Right cardiac atrium (tissue), 5 donors: ENCODE data around the gene ZNHIT6. TPM values are rescaled to one million over a fixed set of nuclear protein-coding genes. Genes with fewer than 3 reads are reported as not detected.

Source experiments
- ATAC-seq, 2 donors: fragments of 200-7000 bp; cut with Tn5 transposase; one replicate each; pipeline versions ENCODE4 v1.8.0 to v1.9.1; 2020; ENCODE audit warnings: moderate library complexity in 2 of 2, mild to moderate bottlenecking in 1 of 2
- DNase-seq, 3 donors: peaks; one replicate each; pipeline ENCODE4 v3.0.0-alpha.2; 2020
- H3K27ac ChIP-seq: one replicate; pipeline ENCODE4 v1.5.1; 2013; ENCODE audit warnings: mild to moderate bottlenecking, low read length, control low read depth, moderate library complexity
- H3K27me3 ChIP-seq: one replicate; pipeline ENCODE4 v1.6.1; 2013; ENCODE audit not compliant: control insufficient read depth, insufficient read depth
- H3K4me1 ChIP-seq: one replicate; pipeline ENCODE4 v1.6.1; 2013; ENCODE audit warnings: low read length; ENCODE audit not compliant: control insufficient read depth, insufficient read depth
- H3K4me3 ChIP-seq: one replicate; pipeline ENCODE4 v1.5.1; 2013; ENCODE audit warnings: low read length, control low read depth
- H3K9me3 ChIP-seq: one replicate; pipeline ENCODE4 v1.6.1; 2013; ENCODE audit warnings: low read length; ENCODE audit not compliant: control insufficient read depth
- WGBS: extraction: QIAGEN DNeasy Blood & Tissue Kit; methylation state at CpG from one replicate; pipeline ENCODE4 v1.1.7; 2013; 5-methylcytosine and 5-hydroxymethylcytosine counted together
- intact Hi-C, 4 donors: fragments of 100-400 bp; cut with DNase I; formaldehyde crosslinking; loops; one replicate each; pipeline versions ENCODE4 v1.11.0 to v1.14.0; 2022 to 2023
- polyA plus RNA-seq: library from polyadenylated mRNA; stranded (reverse); fragments of 200-250 nt; gene quantifications from one replicate; pipeline ENCODE4 v1.2.3, GENCODE V29; 2013
- total RNA-seq, 4 donors: library from RNA; stranded (reverse); fragmentation: NEBNext Ultra II Directional; extraction: Animal tissue kit (Norgen Biotek cat#: 25700); gene quantifications; one replicate each; pipeline ENCODE4 v1.2.1, GENCODE V29; 2021
- donor health status: healthy with polysubstance abuse.
- donor health status: DM: no; HTN: yes; CAD: no.
- donor health status: DM: no; HTN: no; CAD: no.
- donor health status: DM: no; HTN: yes; CAD: no; lungs with severe emphysema.
- donor health status: DM: yes; HTN: yes; CAD: no.

Gene ZNHIT6
- total and polyA plus RNA-seq, 5 donors = 7.7 to 13.7 (median 10.5) TPM

DNA sequence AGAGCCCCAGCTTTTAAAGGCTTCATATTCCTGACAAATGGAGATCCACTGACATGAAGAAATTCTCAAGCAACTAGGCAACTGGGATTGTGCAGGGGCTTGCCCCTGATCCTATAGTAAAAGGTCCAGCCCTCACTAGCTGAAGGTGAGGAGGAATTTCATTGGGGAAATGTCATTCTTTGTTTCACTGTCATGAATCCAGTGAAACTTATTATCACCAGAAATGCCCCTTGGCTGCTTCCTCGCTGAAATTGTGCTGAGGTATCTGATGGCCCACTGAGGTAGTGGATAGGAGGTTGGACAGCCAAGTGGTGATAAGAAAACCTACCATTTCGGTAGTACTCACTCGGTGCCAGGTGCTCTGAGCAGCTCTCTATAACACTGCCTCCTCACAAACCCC, 91.5 kb downstream of the ZNHIT6 start:
- 94% methylated on average over 3 of the region's 3 CpGs for WGBS
- intact Hi-C loops = no loop called here
- Histone ChIP-seq H3K27ac (no peak overlapping the region), H3K4me1 (no peaks in the 10 kb centered on the region), H3K4me3 (no peak overlapping the region), H3K27me3 (no peaks in the 10 kb centered on the region), H3K9me3 (no peaks in the 10 kb centered on the region)
- no peak for ATAC-seq
- DNase-seq = no peak

DNA sequence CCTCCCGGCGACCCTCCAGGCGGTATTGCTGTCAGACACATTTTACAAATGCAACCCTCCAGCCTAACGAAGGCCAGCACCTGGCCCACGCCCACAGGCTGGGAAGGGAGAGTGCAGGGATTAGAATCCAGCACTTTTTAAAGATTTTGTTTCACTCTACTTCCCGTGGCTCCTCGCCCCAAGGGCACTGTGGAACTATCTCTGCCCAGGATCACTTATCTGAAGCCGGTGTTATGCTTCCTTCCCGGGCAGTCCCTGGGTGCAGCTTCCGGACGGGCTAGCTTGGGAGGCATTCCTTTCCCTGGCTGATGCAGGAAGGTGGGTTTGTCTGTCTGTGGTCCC, 91.9 kb downstream of the ZNHIT6 start:
- Histone ChIP-seq H3K4me3 (no peak overlapping the region), H3K4me1 (no peaks in the 10 kb centered on the region), H3K27me3 (no peaks in the 10 kb centered on the region), H3K27ac (no peak overlapping the region), H3K9me3 (no peaks in the 10 kb centered on the region)
- intact Hi-C loops = no loop called here
- ATAC-seq = no peak
- 57% methylated on average over 11 of the region's 11 CpGs for WGBS
- no peak for DNase-seq

DNA sequence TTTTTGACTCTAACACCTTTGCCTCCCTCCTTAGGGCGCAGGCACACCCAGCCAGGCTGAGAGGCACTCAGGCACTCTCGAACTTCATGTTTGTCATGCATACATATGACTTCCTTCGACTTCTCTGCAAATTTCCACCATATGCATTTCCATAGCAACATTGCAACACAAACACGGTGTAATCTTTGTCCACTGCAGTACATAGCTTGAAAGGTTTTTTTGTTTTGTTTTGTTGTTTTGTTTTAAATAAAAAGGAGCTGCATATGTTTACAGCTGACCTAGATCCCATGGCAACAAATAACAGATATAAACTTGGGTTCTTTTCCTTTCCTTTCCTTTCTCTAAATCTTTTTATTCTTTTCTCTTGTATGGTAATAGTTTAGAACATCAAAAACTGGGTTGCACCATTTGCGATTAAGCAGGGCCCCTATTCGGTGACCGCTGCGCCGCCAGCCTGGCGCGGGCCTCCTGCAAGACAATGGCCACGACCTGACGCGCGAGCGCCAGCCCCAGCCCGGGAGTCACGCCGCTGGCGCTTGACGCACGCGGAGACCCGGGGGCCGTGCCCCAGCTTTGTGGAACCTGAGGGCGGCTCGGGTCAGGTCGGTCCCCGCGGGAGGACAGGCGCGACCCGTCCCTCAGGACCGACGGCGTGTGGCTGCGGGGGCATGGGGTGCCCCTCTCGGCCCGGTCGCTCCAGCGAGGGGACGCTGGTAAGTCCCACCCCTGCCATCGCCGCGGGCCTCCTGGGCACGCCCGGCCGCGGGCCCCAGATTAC, 92.5 kb downstream of the ZNHIT6 start:
- peak; percentile 15 to 59 (median 41) for DNase-seq
- intact Hi-C loops = no loop called here

DNA sequence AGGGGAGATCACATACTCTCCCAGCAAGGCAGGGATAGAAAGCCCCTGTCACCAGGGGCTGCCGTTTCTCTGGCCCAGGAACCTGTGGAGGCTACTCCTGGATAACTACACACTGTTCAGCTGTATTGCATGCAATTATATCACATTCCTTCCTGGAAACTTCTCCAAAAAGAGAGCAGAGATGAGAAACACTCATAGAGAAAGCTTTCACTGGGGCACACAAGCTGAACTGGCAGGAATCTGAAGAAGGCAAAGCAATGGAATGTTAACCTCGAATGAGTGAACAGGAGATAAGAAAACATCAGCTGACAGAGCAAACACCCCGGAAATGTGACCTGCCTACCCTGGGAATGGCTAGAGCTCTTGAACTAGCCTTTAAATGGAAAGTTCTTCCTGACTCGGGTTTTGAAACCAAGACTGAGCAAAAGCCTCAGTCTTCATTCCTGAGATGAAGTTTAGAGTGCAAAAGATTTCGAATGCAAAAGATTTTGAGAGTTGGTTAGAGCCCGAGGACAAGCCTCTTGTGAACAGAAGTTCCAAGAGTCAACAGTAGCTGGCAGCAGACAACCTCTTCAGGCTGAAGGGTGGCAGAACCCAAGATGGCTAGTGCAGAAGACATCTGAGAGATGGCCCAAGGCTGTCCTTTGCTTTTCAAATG, 95.4 kb downstream of the ZNHIT6 start:
- intact Hi-C loops = no loop called here

More for the DNA sequence above, 92.5 kb downstream of the ZNHIT6 start:
- Histone ChIP-seq H3K9me3 (no peaks in the 10 kb centered on the region), H3K4me1 (no peaks in the 10 kb centered on the region), H3K4me3 (no peak overlapping the region), H3K27ac (no peak overlapping the region), H3K27me3 (no peaks in the 10 kb centered on the region)
- peak in 1 of 2 donors; percentile 37 for ATAC-seq
- 32% methylated on average over 49 of the region's 49 CpGs for WGBS

DNA sequence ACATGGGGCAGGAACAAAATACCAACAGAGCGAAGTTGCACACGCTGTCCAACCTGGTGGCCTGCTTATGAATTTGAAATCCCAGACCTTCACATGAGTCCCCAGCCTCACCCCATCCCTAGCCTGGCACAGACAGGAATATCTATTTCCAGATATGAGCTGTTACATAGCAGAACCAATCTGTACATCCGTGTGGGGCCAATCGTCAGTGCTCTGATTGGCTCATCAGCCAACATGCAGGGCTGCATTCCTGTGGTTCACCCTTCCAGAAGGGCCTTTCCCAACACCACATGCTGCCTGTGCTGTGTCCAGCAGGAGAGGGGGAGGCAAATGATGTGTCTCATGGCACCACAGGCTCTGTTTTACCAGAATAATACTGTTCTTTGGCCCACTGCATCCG, 96.4 kb downstream of the ZNHIT6 start:
- no peaks in the 10 kb centered on the region for H3K27me3 ChIP-seq
- H3K4me1 ChIP-seq = no peaks in the 10 kb centered on the region
- peak overlapping the region; percentile 67 for H3K27ac ChIP-seq
- WGBS = 61% methylated on average over 5 of the region's 5 CpGs
- intact Hi-C loops = no loop called here
- peak; percentile 74 for ATAC-seq
- peak in 2 of 3 donors; percentile 27 to 32 for DNase-seq
- no peaks in the 10 kb centered on the region for H3K9me3 ChIP-seq
- no peak overlapping the region for H3K4me3 ChIP-seq

More for the DNA sequence above, 95.4 kb downstream of the ZNHIT6 start:
- 36% methylated on average over 6 of the region's 6 CpGs for WGBS
- Histone ChIP-seq H3K27me3 (no peaks in the 10 kb centered on the region), H3K9me3 (no peaks in the 10 kb centered on the region), H3K4me3 (no peak overlapping the region), H3K27ac (peak overlapping the region; percentile 68), H3K4me1 (no peaks in the 10 kb centered on the region)
- DNase-seq (no peak), ATAC-seq (peak; percentile 37 to 59)

DNA sequence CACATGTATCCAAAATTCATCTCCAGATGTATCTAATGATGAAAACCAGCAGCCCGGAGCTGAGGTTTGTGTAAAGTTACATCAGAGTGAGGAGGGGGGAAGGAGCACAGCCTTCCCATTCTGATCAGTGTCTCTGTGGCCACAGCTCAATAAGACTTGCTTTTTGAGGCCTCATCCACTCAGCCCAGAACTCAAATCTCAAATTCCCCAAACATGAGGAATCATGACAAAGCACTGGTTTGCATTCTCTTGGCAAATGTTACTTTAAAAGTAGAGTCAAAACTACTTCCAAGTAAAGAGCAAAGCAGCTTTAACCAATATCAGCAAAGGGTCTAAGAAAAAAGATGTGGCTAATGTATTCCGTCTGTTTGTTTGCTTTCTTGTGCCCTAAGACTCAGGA, 96.8 kb downstream of the ZNHIT6 start:
- H3K4me3 ChIP-seq = no peak overlapping the region
- no peaks in the 10 kb centered on the region for H3K4me1 ChIP-seq
- 65% methylated on average over 2 of the region's 2 CpGs for WGBS
- no peak overlapping the region for H3K27ac ChIP-seq
- ATAC-seq (no peak), DNase-seq (no peak)
- intact Hi-C loops = no loop called here
- no peaks in the 10 kb centered on the region for H3K9me3 ChIP-seq
- H3K27me3 ChIP-seq = no peaks in the 10 kb centered on the region

DNA sequence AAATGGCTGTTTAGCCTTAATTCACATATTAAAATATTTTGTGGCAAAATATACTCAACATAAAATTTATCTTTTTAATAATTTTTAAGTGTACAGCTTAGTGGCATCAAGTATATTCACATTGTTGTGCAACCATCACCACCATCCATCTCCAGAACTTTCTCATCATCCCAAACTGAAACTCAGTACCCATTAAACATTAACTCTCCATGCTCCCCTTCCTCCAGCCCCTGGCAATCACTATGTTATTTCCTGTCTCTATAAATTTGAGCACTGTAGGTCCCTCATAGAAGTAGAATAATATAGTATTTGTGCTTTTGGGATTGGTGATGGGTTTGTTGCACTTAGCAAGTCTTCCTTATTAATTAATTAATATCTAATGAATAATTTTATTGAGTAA, 98.3 kb downstream of the ZNHIT6 start:
- DNase-seq (no peak), ATAC-seq (no peak)
- intact Hi-C loops = no loop called here
- H3K27me3 ChIP-seq = no peaks in the 10 kb centered on the region
- H3K4me3 ChIP-seq = no peak overlapping the region
- H3K27ac ChIP-seq = no peak overlapping the region
- H3K9me3 ChIP-seq = no peaks in the 10 kb centered on the region
- no peaks in the 10 kb centered on the region for H3K4me1 ChIP-seq

DNA sequence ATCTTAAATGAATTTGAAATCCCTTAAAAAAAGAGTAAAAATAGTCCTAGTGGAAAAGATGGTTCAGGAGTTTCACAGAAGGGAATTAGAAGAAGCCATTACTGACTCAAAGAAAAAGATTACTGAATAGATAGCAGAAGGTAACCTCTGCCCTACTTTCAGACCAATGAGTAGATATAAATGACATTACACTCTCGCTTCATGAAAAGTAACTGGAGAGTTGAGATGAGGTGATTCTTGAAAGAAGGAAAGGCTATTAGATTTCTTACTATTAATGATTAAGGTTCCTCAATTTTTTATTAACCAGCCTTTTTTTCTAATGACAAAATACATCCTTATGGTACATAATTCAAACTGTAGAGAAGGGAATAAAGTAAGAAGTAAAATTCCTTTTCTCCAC, 99.4 kb downstream of the ZNHIT6 start:
- Histone ChIP-seq H3K27ac (no peak overlapping the region), H3K9me3 (no peaks in the 10 kb centered on the region), H3K4me1 (no peaks in the 10 kb centered on the region), H3K4me3 (no peak overlapping the region), H3K27me3 (no peaks in the 10 kb centered on the region)
- no peak for DNase-seq
- intact Hi-C loops = no loop called here
- ATAC-seq = no peak
- 98% methylated on average over 1 of the region's 1 CpG for WGBS

DNA sequence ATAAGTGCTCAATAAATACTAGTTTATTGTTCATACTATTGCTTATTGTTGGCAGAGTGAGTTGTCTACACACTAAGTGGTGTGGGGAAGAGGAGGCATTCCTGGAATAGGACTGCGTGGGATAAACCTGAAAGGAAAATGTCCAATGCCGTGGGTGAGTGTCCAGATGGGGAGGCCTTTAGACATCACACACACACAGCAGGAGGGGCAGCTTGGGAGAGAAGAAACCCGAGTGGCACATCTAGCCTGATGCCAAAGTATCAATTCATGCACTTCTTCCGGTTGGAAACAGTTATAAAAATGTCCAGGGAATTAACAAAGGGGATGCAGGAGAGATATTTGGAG, 100.3 kb downstream of the ZNHIT6 start:
- Histone ChIP-seq H3K4me3 (no peak overlapping the region), H3K27me3 (no peaks in the 10 kb centered on the region), H3K27ac (no peak overlapping the region), H3K4me1 (no peaks in the 10 kb centered on the region), H3K9me3 (no peaks in the 10 kb centered on the region)
- intact Hi-C loops = no loop called here
- ATAC-seq (no peak), DNase-seq (no peak)
- 93% methylated on average over 4 of the region's 4 CpGs for WGBS

DNA sequence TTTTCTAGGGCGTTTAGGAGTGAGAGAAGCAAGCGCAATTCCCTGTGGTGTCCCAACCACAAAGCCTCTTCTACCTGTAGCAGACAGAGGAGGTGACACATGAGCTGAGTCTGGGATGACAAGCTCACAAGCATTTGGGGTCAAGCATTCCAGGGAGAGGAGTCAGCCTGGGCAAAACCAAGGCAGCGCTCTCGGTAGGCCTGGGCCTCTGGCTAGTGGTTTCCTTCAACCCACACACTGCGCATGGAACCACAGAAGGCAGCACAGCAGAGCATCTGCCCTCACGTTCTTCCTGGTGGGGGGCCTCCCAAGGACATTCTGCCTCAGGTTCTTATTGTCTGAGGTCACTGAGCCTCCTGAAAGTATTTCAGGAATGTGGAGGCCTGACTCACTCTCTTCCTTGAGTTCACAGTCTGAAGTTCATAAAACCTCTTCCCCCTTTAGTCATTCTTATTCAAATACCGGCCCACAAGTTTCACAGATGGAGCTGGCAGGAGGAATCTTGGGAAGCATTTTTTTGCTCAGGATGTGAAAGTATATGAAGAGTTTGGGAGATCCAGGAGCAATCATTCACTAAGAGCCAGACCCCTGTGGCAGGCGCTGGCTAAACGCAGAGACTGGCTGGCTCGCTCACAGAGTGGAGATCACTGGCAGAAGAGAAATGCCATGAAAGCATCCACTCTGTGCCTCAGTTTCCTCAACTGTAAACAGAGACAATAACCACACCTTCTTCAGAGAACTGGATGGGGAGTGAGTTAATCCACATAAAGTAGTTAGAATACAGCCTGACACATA, 100.9 kb downstream of the ZNHIT6 start:
- no peaks in the 10 kb centered on the region for H3K9me3 ChIP-seq
- no peak for DNase-seq
- no peak overlapping the region for H3K27ac ChIP-seq
- no peaks in the 10 kb centered on the region for H3K4me1 ChIP-seq
- WGBS = 84% methylated on average over 10 of the region's 10 CpGs
- intact Hi-C loops = no loop called here
- no peaks in the 10 kb centered on the region for H3K27me3 ChIP-seq
- no peak for ATAC-seq
- no peak overlapping the region for H3K4me3 ChIP-seq

DNA sequence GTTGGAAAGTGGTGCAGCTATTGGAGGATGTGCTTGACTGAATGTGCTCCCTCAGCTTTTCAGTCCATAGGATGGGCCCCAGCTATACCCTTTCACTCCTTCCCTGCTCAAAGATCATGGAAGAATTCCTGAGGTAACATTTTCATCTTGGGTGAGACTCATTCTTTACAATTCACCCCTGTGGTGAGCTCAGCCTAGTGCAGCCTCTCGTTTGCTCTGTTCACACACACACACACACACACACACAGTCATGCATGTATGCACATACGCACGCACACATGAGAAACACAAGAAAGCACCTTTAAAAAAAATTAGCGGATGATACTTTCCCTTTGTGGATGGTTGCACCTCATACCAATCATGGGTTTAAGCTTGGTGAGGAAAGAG, 101.8 kb downstream of the ZNHIT6 start:
- intact Hi-C loops = no loop called here
- ATAC-seq = no peak

More for the DNA sequence above, 101.8 kb downstream of the ZNHIT6 start:
- H3K9me3 ChIP-seq = no peaks in the 10 kb centered on the region
- H3K27ac ChIP-seq = no peak overlapping the region
- H3K4me1 ChIP-seq = no peaks in the 10 kb centered on the region
- H3K27me3 ChIP-seq = no peaks in the 10 kb centered on the region
- H3K4me3 ChIP-seq = no peak overlapping the region
- 99% methylated on average over 4 of the region's 4 CpGs for WGBS
- DNase-seq = no peak
